CD4-positive, alpha-beta memory T cell (primary cell): ENCODE results near the gene ST7. TPM values are rescaled to one million over a fixed set of nuclear protein-coding genes. Genes with fewer than 3 reads are reported as not detected.

ENCODE experiments used
- CTCF ChIA-PET: fragments of 350-600 bp; sonication (Branson Sonifier 250); formaldehyde crosslinking; loops from one replicate; lab custom pipeline; 2021; ENCODE audit warnings: inconsistent platforms; ENCODE audit not compliant: partially characterized antibody; lab: Charles Lee
- POLR2A ChIA-PET: fragments of 350-600 bp; sonication (Branson Sonifier 250); formaldehyde crosslinking; loops from one replicate; lab custom pipeline; 2021; ENCODE audit not compliant: partially characterized antibody; lab: Charles Lee
- DNase-seq, 5 donors: peaks; one replicate each; pipeline versions ENCODE4 v3.0.0 to v3.0.0-alpha.2; 2020 to 2022; ENCODE audit warnings: mixed read lengths in 1 of 5
- H3K27ac ChIP-seq: one replicate; pipeline ENCODE4 v1.7.0; 2013; ENCODE audit warnings: low read depth, low read length
- H3K27me3 ChIP-seq: 2 replicates; pipeline ENCODE4 v1.7.0; 2013; ENCODE audit warnings: mild to moderate bottlenecking, low read length, moderate library complexity; ENCODE audit not compliant: insufficient read depth
- H3K36me3 ChIP-seq: 2 replicates; pipeline ENCODE4 v1.7.0; 2013; ENCODE audit warnings: mild to moderate bottlenecking, low read length, moderate library complexity; ENCODE audit not compliant: insufficient read depth
- H3K4me1 ChIP-seq: 2 replicates; pipeline ENCODE4 v1.7.0; 2013; ENCODE audit warnings: mild to moderate bottlenecking, low read length, moderate library complexity; ENCODE audit not compliant: insufficient read depth
- H3K4me3 ChIP-seq, 2 donors: one replicate each; pipeline ENCODE4 v1.7.0; 2013; ENCODE audit warnings: low read length in 2 of 2, mild to moderate bottlenecking in 1 of 2
- H3K9me3 ChIP-seq, 2 donors: one replicate each; pipeline ENCODE4 v1.7.0; 2013; ENCODE audit warnings: low read length in 2 of 2, control low read depth in 1 of 2; ENCODE audit not compliant: control insufficient read depth in 1 of 2
- H3K27ac Mint-ChIP-seq, 7 donors: one replicate each; pipeline ENCODE4 v1.8.0; 2020 to 2021; ENCODE audit warnings: mixed read lengths in 7 of 7, mild to moderate bottlenecking in 6 of 7, inconsistent platforms in 3 of 7, moderate library complexity in 3 of 7
- H3K27me3 Mint-ChIP-seq, 2 donors: one replicate each; pipeline ENCODE4 v1.8.0; 2020 to 2021; ENCODE audit warnings: mixed read lengths in 2 of 2
- H3K36me3 Mint-ChIP-seq, 2 donors: one replicate each; pipeline ENCODE4 v1.8.0; 2020 to 2021; ENCODE audit warnings: mixed read lengths in 2 of 2, inconsistent platforms in 1 of 2, mild to moderate bottlenecking in 1 of 2
- H3K4me1 Mint-ChIP-seq, 4 donors: one replicate each; pipeline ENCODE4 v1.8.0; 2020 to 2021; ENCODE audit warnings: mixed read lengths in 4 of 4, mild to moderate bottlenecking in 1 of 4
- H3K4me3 Mint-ChIP-seq, 8 donors: one replicate each; pipeline ENCODE4 v1.8.0; 2020 to 2021; ENCODE audit warnings: mixed read lengths in 8 of 8, mild to moderate bottlenecking in 7 of 8, moderate library complexity in 6 of 8, inconsistent platforms in 3 of 8
- H3K9me3 Mint-ChIP-seq, 8 donors: one replicate each; pipeline ENCODE4 v1.8.0; 2020 to 2021; ENCODE audit warnings: mixed read lengths in 8 of 8, mild to moderate bottlenecking in 5 of 8, inconsistent platforms in 3 of 8, moderate library complexity in 1 of 8
- intact Hi-C: fragments of 100-400 bp; cut with micrococcal nuclease; formaldehyde crosslinking; loops from one replicate; pipeline ENCODE4 v1.15.1; 2023
- polyA plus RNA-seq, 2 donors: library from polyadenylated mRNA; unstranded; fragments of 300-500 nt; fragmentation: Illumina TruSeq; gene quantifications; one replicate each; pipeline ENCODE4 v1.2.3, GENCODE V29; 2021
- total RNA-seq, 2 experiments: library from RNA; stranded (reverse); gene quantifications; one replicate each; pipeline ENCODE4 v1.2.3, GENCODE V29; 2021

Gene ST7
- total and polyA plus RNA-seq, 4 experiments from 2014 or later, result 3.8 to 6.6 (median 4.0) TPM

- no peaks in the 10 kb centered on the region for H3K9me3 ChIP-seq
- H3K27me3 ChIP-seq, result no peaks in the 10 kb centered on the region
- no peaks in the 10 kb centered on the region for H3K36me3 Mint-ChIP-seq
- no peak overlapping the region for H3K4me3 ChIP-seq
- ChIA-PET POLR2A (no interaction called here), CTCF (no interaction called here)
- intact Hi-C loops, result loop anchor here (10.0 kb wide), 1 partner anchor 61 kb away; no protein-coding TSS in a partner anchor
- H3K36me3 ChIP-seq, result no peaks in the 10 kb centered on the region
- H3K27me3 Mint-ChIP-seq, result no peaks in the 10 kb centered on the region
- no peak for DNase-seq
- no peak overlapping the region for H3K4me3 Mint-ChIP-seq
- no peak overlapping the region for H3K27ac Mint-ChIP-seq
- H3K4me1 ChIP-seq, result peaks cover 14% of the 10 kb centered on the region
- peaks cover 0 to 5% (median 0%) of the 10 kb centered on the region in 8 donors for H3K9me3 Mint-ChIP-seq
- H3K4me1 Mint-ChIP-seq, result peaks cover 12 to 22% (median 14%) of the 10 kb centered on the region in 4 donors
- no peak overlapping the region for H3K27ac ChIP-seq
Observed at GRCh38 chr7:117053432-117053831, 100.1 kb downstream of the ST7 start.

GRCh38 chr7:117061751-117062150 lies 108.5 kb downstream of the ST7 start:
- Mint-ChIP-seq H3K4me3 (no peak overlapping the region), H3K9me3 (no peaks in the 10 kb centered on the region), H3K27ac (no peak overlapping the region), H3K27me3 (no peaks in the 10 kb centered on the region), H3K36me3 (no peaks in the 10 kb centered on the region), H3K4me1 (no peaks in the 10 kb centered on the region)
- H3K4me3 ChIP-seq, result no peak overlapping the region
- ChIA-PET CTCF (no interaction called here), POLR2A (no interaction called here)
- intact Hi-C loops, result no loop called here
- H3K4me1 ChIP-seq, result no peaks in the 10 kb centered on the region
- no peaks in the 10 kb centered on the region for H3K27me3 ChIP-seq
- H3K36me3 ChIP-seq, result no peaks in the 10 kb centered on the region
- DNase-seq, result no peak
- no peaks in the 10 kb centered on the region for H3K9me3 ChIP-seq
- no peak overlapping the region for H3K27ac ChIP-seq

DNA sequence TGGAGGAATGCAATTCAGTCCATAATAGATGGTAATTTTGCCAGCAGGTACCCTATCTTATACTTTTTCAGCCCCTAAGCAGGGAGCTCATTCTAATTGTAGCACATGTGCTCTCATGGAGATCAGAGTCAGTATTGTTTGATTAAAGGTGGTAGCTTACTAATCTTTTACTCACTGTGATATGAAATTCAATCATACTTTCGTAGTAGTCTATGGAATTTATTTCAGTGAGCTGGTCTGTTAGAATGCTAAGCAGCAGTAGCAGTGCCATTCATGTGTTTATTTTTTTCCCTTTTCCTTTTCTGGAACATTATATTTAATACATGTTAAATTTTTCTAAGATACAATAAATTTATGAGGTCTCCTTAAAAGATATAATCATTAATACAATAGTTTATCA lies 109.0 kb downstream of the ST7 start:
- Mint-ChIP-seq H3K4me3 (no peak overlapping the region), H3K9me3 (no peaks in the 10 kb centered on the region), H3K4me1 (peaks cover 0 to 4% (median 2%) of the 10 kb centered on the region in 4 donors), H3K27ac (no peak overlapping the region), H3K27me3 (no peaks in the 10 kb centered on the region), H3K36me3 (no peaks in the 10 kb centered on the region)
- H3K27ac ChIP-seq, result no peak overlapping the region
- H3K9me3 ChIP-seq, result no peaks in the 10 kb centered on the region
- intact Hi-C loops, result no loop called here
- H3K4me1 ChIP-seq, result no peaks in the 10 kb centered on the region
- no peaks in the 10 kb centered on the region for H3K36me3 ChIP-seq
- no peak overlapping the region for H3K4me3 ChIP-seq
- H3K27me3 ChIP-seq, result no peaks in the 10 kb centered on the region
- CTCF ChIA-PET, result no interaction called here
- POLR2A ChIA-PET, result no interaction called here
- DNase-seq, result no peak

- Mint-ChIP-seq H3K27me3 (no peaks in the 10 kb centered on the region), H3K27ac (no peak overlapping the region), H3K4me1 (peaks cover 8 to 17% (median 10%) of the 10 kb centered on the region in 4 donors), H3K4me3 (no peak overlapping the region), H3K36me3 (no peaks in the 10 kb centered on the region), H3K9me3 (no peaks in the 10 kb centered on the region)
- Histone ChIP-seq H3K27ac (no peak overlapping the region), H3K27me3 (no peaks in the 10 kb centered on the region), H3K36me3 (no peaks in the 10 kb centered on the region), H3K4me3 (no peak overlapping the region), H3K9me3 (no peaks in the 10 kb centered on the region), H3K4me1 (peaks cover 9% of the 10 kb centered on the region)
- ChIA-PET CTCF (no interaction called here), POLR2A (no interaction called here)
- DNase-seq, result no peak
- intact Hi-C loops, result no loop called here
Observed at GRCh38 chr7:117064688-117065087, 111.4 kb downstream of the ST7 start.

GRCh38 chr7:117065571-117066150 lies 112.4 kb downstream of the ST7 start:
- H3K9me3 ChIP-seq, result no peaks in the 10 kb centered on the region
- no peak overlapping the region for H3K4me3 Mint-ChIP-seq
- no peaks in the 10 kb centered on the region for H3K27me3 Mint-ChIP-seq
- CTCF ChIA-PET, result no interaction called here
- DNase-seq, result no peak
- H3K36me3 ChIP-seq, result no peaks in the 10 kb centered on the region
- no peaks in the 10 kb centered on the region for H3K27me3 ChIP-seq
- no peaks in the 10 kb centered on the region for H3K9me3 Mint-ChIP-seq
- no peak overlapping the region for H3K4me3 ChIP-seq
- peaks cover 8 to 17% (median 10%) of the 10 kb centered on the region in 4 donors for H3K4me1 Mint-ChIP-seq
- intact Hi-C loops, result no loop called here
- H3K36me3 Mint-ChIP-seq, result no peaks in the 10 kb centered on the region
- no peak overlapping the region for H3K27ac ChIP-seq
- peak overlapping the region in 1 of 7 donors; percentile 5 for H3K27ac Mint-ChIP-seq
- peaks cover 9% of the 10 kb centered on the region for H3K4me1 ChIP-seq
- POLR2A ChIA-PET, result no interaction called here

DNA sequence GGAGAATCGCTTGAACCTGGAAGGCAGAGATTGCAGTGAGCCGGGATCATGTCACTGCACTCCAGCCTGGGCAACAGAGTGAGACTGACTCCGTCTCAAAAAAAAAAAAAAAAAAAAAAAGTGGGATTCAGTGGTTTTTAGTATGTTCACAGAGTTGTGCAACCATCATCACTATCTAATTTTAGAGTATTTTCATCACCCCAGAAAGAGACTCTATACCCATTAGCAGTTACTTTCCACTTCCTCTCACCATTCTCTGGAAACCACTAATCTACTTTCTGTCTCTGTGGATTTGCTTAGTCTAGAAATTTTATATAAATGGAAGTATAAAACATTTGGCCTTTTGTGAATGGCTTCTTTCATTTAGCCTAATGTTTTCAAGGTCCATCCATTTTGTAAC lies 113.4 kb downstream of the ST7 start:
- Mint-ChIP-seq H3K9me3 (no peaks in the 10 kb centered on the region), H3K4me3 (no peak overlapping the region), H3K36me3 (no peaks in the 10 kb centered on the region), H3K4me1 (peaks cover 8 to 17% (median 10%) of the 10 kb centered on the region in 4 donors), H3K27me3 (no peaks in the 10 kb centered on the region), H3K27ac (no peak overlapping the region)
- intact Hi-C loops, result no loop called here
- no peak for DNase-seq
- Histone ChIP-seq H3K36me3 (no peaks in the 10 kb centered on the region), H3K27me3 (no peaks in the 10 kb centered on the region), H3K4me1 (peaks cover 9% of the 10 kb centered on the region), H3K4me3 (no peak overlapping the region), H3K9me3 (no peaks in the 10 kb centered on the region), H3K27ac (no peak overlapping the region)
- POLR2A ChIA-PET, result no interaction called here
- CTCF ChIA-PET, result no interaction called here

- H3K4me3 Mint-ChIP-seq, result no peak overlapping the region
- intact Hi-C loops, result no loop called here
- H3K9me3 Mint-ChIP-seq, result no peaks in the 10 kb centered on the region
- ChIA-PET CTCF (no interaction called here), POLR2A (interaction anchor here (0.6 kb wide), 1 partner anchor 19 kb away, joined by 3 read pairs; no protein-coding TSS in a partner anchor)
- DNase-seq, result no peak
- no peaks in the 10 kb centered on the region for H3K36me3 Mint-ChIP-seq
- no peak overlapping the region for H3K27ac ChIP-seq
- no peaks in the 10 kb centered on the region for H3K36me3 ChIP-seq
- no peaks in the 10 kb centered on the region for H3K27me3 Mint-ChIP-seq
- H3K27me3 ChIP-seq, result no peaks in the 10 kb centered on the region
- no peak overlapping the region for H3K27ac Mint-ChIP-seq
- no peak overlapping the region for H3K4me3 ChIP-seq
- peaks cover 9% of the 10 kb centered on the region for H3K4me1 ChIP-seq
- H3K4me1 Mint-ChIP-seq, result peaks cover 8 to 17% (median 10%) of the 10 kb centered on the region in 4 donors
- H3K9me3 ChIP-seq, result no peaks in the 10 kb centered on the region
Observed at GRCh38 chr7:117067340-117067739, 114.0 kb downstream of the ST7 start.
